Sigmoid colon (tissue), 7 donors: ENCODE results near the gene GRAMD1B. TPM values are rescaled to one million over a fixed set of nuclear protein-coding genes. Genes with fewer than 3 reads are reported as not detected.
A peak's percentile ranks its signal among the peaks of the same experiment; 100 is the strongest.
"Not testable (repeated sequence)": the region's sequence is repeated elsewhere in the genome, so short reads cannot be mapped to it uniquely, and the experiment has no call there.

Source experiments
- DNase-seq: peaks from one replicate; pipeline ENCODE4 v3.0.0-alpha.2; 2019
- H3K27ac ChIP-seq, 4 donors: fragments of 200-600 bp; sonication (generic); one replicate each; pipeline ENCODE4 v1.5.1; 2016 to 2019; ENCODE audit warnings: mild to moderate bottlenecking in 1 of 4
- H3K27me3 ChIP-seq, 3 donors: fragments of 200-600 bp; sonication (generic); one replicate each; pipeline ENCODE4 v1.5.1; 2019; ENCODE audit warnings: mild to moderate bottlenecking in 1 of 3
- H3K36me3 ChIP-seq, 4 donors: fragments of 200-600 bp; sonication (generic); one replicate each; pipeline ENCODE4 v1.5.1; 2016 to 2019
- H3K4me1 ChIP-seq, 4 donors: fragments of 200-600 bp; sonication (generic); one replicate each; pipeline ENCODE4 v1.5.1; 2017 to 2019
- H3K4me3 ChIP-seq, 4 donors: fragments of 200-600 bp; sonication (generic); one replicate each; pipeline ENCODE4 v1.5.1; 2017 to 2019; ENCODE audit warnings: mild to moderate bottlenecking in 2 of 4, moderate library complexity in 1 of 4
- H3K9me3 ChIP-seq, 4 donors: fragments of 200-600 bp in 3 of 4; sonication (generic) in 3 of 4; one replicate each; pipeline versions ENCODE4 v1.5.1 to v1.6.1; 2013 to 2019
- EP300 ChIP-seq, 4 donors: sonication (generic); formaldehyde crosslinking; IDR thresholded peaks; one replicate each; pipeline ENCODE4 v1.6.1; 2017; ENCODE audit warnings: antibody characterized with exemption in 4 of 4
- POLR2A ChIP-seq, 2 donors: fragments of 450-650 bp; IDR thresholded peaks; one replicate each; pipeline ENCODE4 v1.6.1; 2016; ENCODE audit warnings: antibody characterized with exemption in 2 of 2, mild to moderate bottlenecking in 2 of 2, moderate library complexity in 2 of 2
- POLR2AphosphoS5 ChIP-seq, 4 donors: sonication (generic); formaldehyde crosslinking; IDR thresholded peaks; one replicate each; pipeline ENCODE4 v1.6.1; 2017; ENCODE audit warnings: antibody characterized with exemption in 4 of 4
- WGBS, 2 donors: extraction: QIAGEN DNeasy Blood & Tissue Kit; methylation state at CpG; one replicate each; pipeline ENCODE4 v1.1.7; 2013; 5-methylcytosine and 5-hydroxymethylcytosine counted together
- intact Hi-C: fragments of 100-400 bp; cut with DNase I; formaldehyde crosslinking; loops from one replicate; pipeline ENCODE4 v1.15.1; 2023
- polyA plus RNA-seq, 3 donors: library from polyadenylated mRNA; stranded (reverse); fragments of 200-250 nt; gene quantifications; one replicate each; pipeline ENCODE4 v1.2.3, GENCODE V29; 2013
- total RNA-seq, 4 donors: library from RNA; depleted of rRNA; stranded (reverse); fragments of >200 nt; gene quantifications; one replicate each; pipeline ENCODE4 v1.1.0, GENCODE V29; 2016
- TF ChIP-seq, protein P1 (sequence below), 4 experiments: fragments of 450-650 bp in 3 of 4; fragments of 200-600 bp in 1 of 4; IDR thresholded peaks; one replicate each; pipeline ENCODE4 v1.5.1; 2016 to 2019; ENCODE audit warnings: antibody characterized with exemption in 4 of 4, mild to moderate bottlenecking in 3 of 4, moderate library complexity in 2 of 4
- donor health status: healthy with polysubstance abuse.
- donor health status: Bipolar disorder and iron deficiency.
- donor health status: healthy.

Gene GRAMD1B
- total and polyA plus RNA-seq, 7 donors: 1.8 to 5.0 (median 3.5) TPM

DNA sequence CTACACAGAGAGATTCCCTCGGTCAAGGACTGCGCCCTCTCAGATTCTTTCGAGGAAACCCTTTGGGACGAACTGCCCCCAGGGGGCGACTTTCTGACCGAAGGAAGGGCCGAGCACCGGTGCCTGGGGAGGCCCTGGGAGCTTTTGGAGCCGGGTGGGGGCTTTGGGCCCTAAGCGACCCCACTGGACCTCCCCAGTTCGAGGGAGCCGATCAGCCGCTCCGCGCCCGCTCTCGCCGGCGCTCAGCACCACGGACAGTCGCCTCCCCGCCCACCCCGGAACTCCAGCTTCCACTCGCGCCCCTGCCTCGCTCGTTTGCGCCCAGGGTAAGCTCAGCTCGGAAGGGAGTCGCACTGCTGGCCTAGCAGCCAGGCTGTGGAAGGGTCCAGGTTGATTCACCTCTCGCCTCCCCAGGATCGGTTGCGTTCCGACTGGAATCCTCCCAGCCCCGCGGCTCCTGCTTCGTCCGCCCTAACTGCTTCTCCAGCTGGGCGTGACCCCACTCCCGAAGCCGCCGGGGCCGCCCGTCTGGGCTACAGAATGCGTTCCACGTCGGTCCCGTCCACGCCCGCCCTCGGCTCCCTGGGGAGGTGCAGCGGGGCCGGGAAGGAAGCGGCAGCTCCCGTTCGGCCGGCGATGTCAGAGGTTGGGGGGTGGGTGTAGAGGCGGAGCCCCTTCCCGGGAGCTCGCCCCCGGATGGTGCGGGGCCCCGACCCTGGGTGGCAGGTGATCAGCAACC is 223.9 kb downstream of the GRAMD1B start:
- H3K4me3 ChIP-seq: peak overlapping the region; percentile 21 to 60 (median 52)
- H3K27ac ChIP-seq: peak overlapping the region in 3 of 4 donors; percentile 9 to 70 (median 54)
- peaks cover 0 to 20% (median 19%) of the 10 kb centered on the region in 4 donors for H3K4me1 ChIP-seq
- 1% methylated on average over 64 of the region's 64 CpGs for WGBS, 2 donors
- TF ChIP-seq EP300 (IDR thresholded peaks at IDR 0.05) (no peak), POLR2A (IDR thresholded peaks at IDR 0.05) (no peak)
- H3K36me3 ChIP-seq: no peaks in the 10 kb centered on the region
- peak; percentile 66 for DNase-seq
- H3K9me3 ChIP-seq: no peaks in the 10 kb centered on the region
- intact Hi-C loops: no loop called here
- H3K27me3 ChIP-seq: peaks cover 0 to 33% (median 24%) of the 10 kb centered on the region in 3 donors

DNA sequence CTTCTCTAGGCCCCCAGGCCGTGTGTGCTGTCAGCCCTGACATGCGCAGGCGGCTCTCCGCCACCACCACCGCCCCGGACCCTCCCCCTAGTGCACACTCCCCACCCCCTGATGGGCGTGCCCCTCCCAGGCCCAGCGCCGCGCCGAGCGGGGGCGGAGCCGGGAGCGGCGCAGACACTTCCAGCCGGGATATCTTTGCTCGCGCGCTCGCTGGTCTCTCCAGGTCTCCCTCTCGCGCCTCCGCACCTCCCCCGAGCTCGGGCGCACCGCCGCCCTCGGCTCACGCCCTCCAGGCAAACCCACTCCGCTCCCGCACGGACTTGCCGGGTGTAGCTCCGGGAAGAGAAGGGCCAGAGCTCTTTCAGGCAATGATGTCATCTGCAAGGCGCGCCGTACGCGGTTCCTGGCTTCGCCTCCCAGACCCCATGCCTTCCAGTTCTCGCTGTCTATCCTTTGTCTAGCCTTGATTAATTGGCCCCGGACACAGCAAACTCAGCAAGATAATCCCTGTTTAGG is 224.6 kb downstream of the GRAMD1B start, which contains the start of gene SCN3B:
Gene SCN3B, minus strand, starts transcription at position 59 of the 516 bp plus-strand sequence. CDS start 823 bp downstream, outside the sequence.
- no peaks in the 10 kb centered on the region for H3K36me3 ChIP-seq
- 1 to 2% methylated on average over 44 of the region's 44 CpGs for WGBS, 2 donors
- H3K4me3 ChIP-seq: peak within 1 kb of the TSS; percentile 21 to 60 (median 52)
- peaks cover 0 to 33% (median 24%) of the 10 kb centered on the region in 3 donors for H3K27me3 ChIP-seq
- TF ChIP-seq POLR2AphosphoS5 (IDR thresholded peaks at IDR 0.05): peak in 2 of 4 donors; percentile 27 to 40
- TF ChIP-seq, protein P1, sequence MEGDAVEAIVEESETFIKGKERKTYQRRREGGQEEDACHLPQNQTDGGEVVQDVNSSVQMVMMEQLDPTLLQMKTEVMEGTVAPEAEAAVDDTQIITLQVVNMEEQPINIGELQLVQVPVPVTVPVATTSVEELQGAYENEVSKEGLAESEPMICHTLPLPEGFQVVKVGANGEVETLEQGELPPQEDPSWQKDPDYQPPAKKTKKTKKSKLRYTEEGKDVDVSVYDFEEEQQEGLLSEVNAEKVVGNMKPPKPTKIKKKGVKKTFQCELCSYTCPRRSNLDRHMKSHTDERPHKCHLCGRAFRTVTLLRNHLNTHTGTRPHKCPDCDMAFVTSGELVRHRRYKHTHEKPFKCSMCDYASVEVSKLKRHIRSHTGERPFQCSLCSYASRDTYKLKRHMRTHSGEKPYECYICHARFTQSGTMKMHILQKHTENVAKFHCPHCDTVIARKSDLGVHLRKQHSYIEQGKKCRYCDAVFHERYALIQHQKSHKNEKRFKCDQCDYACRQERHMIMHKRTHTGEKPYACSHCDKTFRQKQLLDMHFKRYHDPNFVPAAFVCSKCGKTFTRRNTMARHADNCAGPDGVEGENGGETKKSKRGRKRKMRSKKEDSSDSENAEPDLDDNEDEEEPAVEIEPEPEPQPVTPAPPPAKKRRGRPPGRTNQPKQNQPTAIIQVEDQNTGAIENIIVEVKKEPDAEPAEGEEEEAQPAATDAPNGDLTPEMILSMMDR (IDR thresholded peaks at IDR 0.05): no peak
- no peak for TF ChIP-seq EP300 (IDR thresholded peaks at IDR 0.05)
- TF ChIP-seq POLR2A (IDR thresholded peaks at IDR 0.05): no peak
- no peaks in the 10 kb centered on the region for H3K9me3 ChIP-seq
- H3K4me1 ChIP-seq: peaks cover 0 to 20% (median 19%) of the 10 kb centered on the region in 4 donors
- intact Hi-C loops: no loop called here
- H3K27ac ChIP-seq: peak within 1 kb of the TSS in 3 of 4 donors; percentile 9 to 70 (median 54)
- peak; percentile 71 for DNase-seq

DNA sequence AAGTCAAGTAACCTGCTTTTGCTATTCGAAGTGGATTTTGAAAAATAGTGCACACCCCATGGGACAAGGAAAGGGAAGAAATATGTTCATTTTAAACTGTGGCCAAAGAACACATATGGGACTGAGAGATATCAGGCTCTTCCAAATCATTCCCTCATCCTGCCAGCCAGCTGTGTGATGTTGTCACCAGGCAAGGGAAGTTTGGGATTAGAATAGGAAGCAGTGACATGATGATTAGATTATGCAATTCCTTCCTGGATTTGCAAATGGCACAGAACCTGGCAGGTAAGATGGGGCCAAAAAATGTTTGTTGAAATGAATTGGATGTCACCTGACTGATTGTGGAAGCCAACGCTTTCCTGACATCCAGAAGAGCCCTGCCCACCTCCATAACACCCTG is 229.2 kb downstream of the GRAMD1B start:
- intact Hi-C loops: no loop called here
- Histone ChIP-seq H3K36me3 (no peaks in the 10 kb centered on the region), H3K27me3 (peaks cover 0 to 4% (median 0%) of the 10 kb centered on the region in 3 donors), H3K27ac (no peak overlapping the region), H3K4me1 (peaks cover 0 to 11% (median 10%) of the 10 kb centered on the region in 4 donors), H3K9me3 (no peaks in the 10 kb centered on the region), H3K4me3 (no peak overlapping the region)
- TF ChIP-seq POLR2A (IDR thresholded peaks at IDR 0.05) (no peak), EP300 (IDR thresholded peaks at IDR 0.05) (no peak), POLR2AphosphoS5 (IDR thresholded peaks at IDR 0.05) (no peak)
- TF ChIP-seq, protein P1 (IDR thresholded peaks at IDR 0.05): no peak
- WGBS, 2 donors: 74 to 79% methylated on average over 2 of the region's 2 CpGs
- DNase-seq: no peak

DNA sequence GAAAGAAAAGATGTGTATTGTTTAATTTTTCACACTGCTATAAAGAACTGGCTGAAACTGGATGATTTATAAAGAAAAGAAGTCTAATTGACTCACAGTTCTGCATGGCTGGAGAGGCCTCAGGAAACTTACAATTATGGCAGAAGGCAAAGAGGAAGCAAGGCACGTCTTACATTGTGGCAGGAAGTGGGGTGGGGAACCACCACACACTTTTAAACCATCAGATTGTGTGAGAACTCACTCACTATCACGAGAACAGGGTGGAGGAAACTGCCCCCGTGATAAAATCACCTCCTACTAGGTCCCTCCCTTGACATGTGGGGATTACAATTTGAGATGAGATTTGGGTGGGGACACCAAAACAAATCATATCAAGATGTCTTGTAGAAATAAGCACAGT is 229.9 kb downstream of the GRAMD1B start:
- H3K4me1 ChIP-seq, H3K36me3 ChIP-seq, DNase-seq, H3K27ac ChIP-seq, intact Hi-C loops, H3K27me3 ChIP-seq, H3K9me3 ChIP-seq, H3K4me3 ChIP-seq: not testable (repeated sequence)
- 23% methylated on average over 3 of the region's 3 CpGs for WGBS, 2 donors

DNA sequence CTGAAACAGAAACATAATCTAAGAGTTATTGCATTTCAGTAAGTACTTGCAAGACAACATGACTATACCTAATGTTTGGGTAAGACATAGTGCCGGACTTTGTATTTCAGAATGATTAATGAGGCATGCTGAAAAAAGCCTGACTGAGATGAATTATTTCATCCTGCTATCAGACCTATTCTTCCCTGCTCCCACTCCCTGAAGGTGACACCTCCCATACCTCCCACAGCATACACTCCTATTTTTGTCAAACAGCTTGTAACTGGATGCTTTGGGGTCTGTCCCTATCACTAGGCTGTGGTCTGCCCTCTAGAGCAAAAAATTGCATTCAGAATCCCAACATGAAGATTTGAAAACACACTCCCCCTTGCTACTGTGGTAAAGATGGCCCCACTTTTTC is 235.2 kb downstream of the GRAMD1B start:
- no peaks in the 10 kb centered on the region for H3K36me3 ChIP-seq
- H3K27me3 ChIP-seq: no peaks in the 10 kb centered on the region
- no peak for DNase-seq
- no peak overlapping the region for H3K4me3 ChIP-seq
- H3K27ac ChIP-seq: no peak overlapping the region
- H3K4me1 ChIP-seq: no peaks in the 10 kb centered on the region
- intact Hi-C loops: no loop called here
- TF ChIP-seq, protein P1 (IDR thresholded peaks at IDR 0.05): no peak
- TF ChIP-seq EP300 (IDR thresholded peaks at IDR 0.05): no peak
- no peak for TF ChIP-seq POLR2A (IDR thresholded peaks at IDR 0.05)
- no peak for TF ChIP-seq POLR2AphosphoS5 (IDR thresholded peaks at IDR 0.05)
- no peaks in the 10 kb centered on the region for H3K9me3 ChIP-seq
- WGBS, 2 donors: 74 to 80% methylated on average over 1 of the region's 1 CpG
